HepG2 (cell line): ENCODE data around the gene PLIN4. TPM values are rescaled to one million over a fixed set of nuclear protein-coding genes. Genes with fewer than 3 reads are reported as not detected.

Experiments used
- ATF7 ChIP-seq, 2 experiments: fragments of 450-650 bp in 1 of 2; sonication (generic) in 1 of 2; formaldehyde crosslinking in 1 of 2; IDR thresholded peaks; 2 replicates each; pipeline versions ENCODE4 v1.4.0 to v1.6.1; 2016 to 2020; ENCODE audit warnings: antibody characterized with exemption in 1 of 2, mild to moderate bottlenecking in 1 of 2, missing genetic modification reagents in 1 of 2
- HDAC2 ChIP-seq: sonication (generic); formaldehyde crosslinking; IDR thresholded peaks from 2 replicates; pipeline ENCODE4 v1.4.0; 2020; ENCODE audit warnings: missing genetic modification reagents
- KLF12 ChIP-seq: sonication (generic); formaldehyde crosslinking; IDR thresholded peaks from 2 replicates; pipeline ENCODE4 v1.4.0; 2020; ENCODE audit warnings: missing genetic modification reagents, borderline replicate concordance
- NCOA1 ChIP-seq: sonication (generic); formaldehyde crosslinking; IDR thresholded peaks from 2 replicates; pipeline ENCODE4 v1.9.0; 2021; ENCODE audit warnings: missing genetic modification reagents
- NR3C1 ChIP-seq: sonication (generic); formaldehyde crosslinking; IDR thresholded peaks from 2 replicates; pipeline ENCODE4 v1.4.0; 2020; ENCODE audit warnings: missing genetic modification reagents
- PAX8 ChIP-seq: sonication (generic); formaldehyde crosslinking; IDR thresholded peaks from 2 replicates; pipeline ENCODE4 v1.8.0; 2022; ENCODE audit warnings: mild to moderate bottlenecking, missing genetic modification reagents, borderline replicate concordance
- RBAK ChIP-seq: sonication (generic); formaldehyde crosslinking; IDR thresholded peaks from 2 replicates; pipeline ENCODE4 v1.5.1; 2020; ENCODE audit warnings: mild to moderate bottlenecking, missing genetic modification reagents
- RFX3 ChIP-seq: IDR thresholded peaks from 2 replicates; pipeline ENCODE4 v1.6.1; 2016; ENCODE audit warnings: missing biosample characterization, missing genetic modification reagents
- TSC22D2 ChIP-seq: sonication (generic); formaldehyde crosslinking; IDR thresholded peaks from 2 replicates; pipeline ENCODE4 v1.5.1; 2020; ENCODE audit warnings: missing genetic modification reagents, mild to moderate bottlenecking, borderline replicate concordance
- ZFP36L1 ChIP-seq: sonication (generic); formaldehyde crosslinking; IDR thresholded peaks from 2 replicates; pipeline ENCODE4 v1.8.0; 2022; ENCODE audit warnings: mild to moderate bottlenecking, missing genetic modification reagents, moderate library complexity
- ZNF552 ChIP-seq: sonication (generic); formaldehyde crosslinking; IDR thresholded peaks from 2 replicates; pipeline ENCODE4 v1.9.0; 2022; ENCODE audit warnings: missing genetic modification reagents, mild to moderate bottlenecking, borderline replicate concordance
- ZNF589 ChIP-seq: sonication (generic); formaldehyde crosslinking; conservative IDR thresholded peaks from 2 replicates; pipeline ENCODE4 v1.8.0; 2022; ENCODE audit warnings: mild to moderate bottlenecking, moderate library complexity, missing genetic modification reagents
- ZNF614 ChIP-seq: IDR thresholded peaks from 2 replicates; pipeline ENCODE4 v1.6.1; 2018; ENCODE audit warnings: missing biosample characterization, missing genetic modification reagents, inconsistent platforms, borderline replicate concordance
- ZNF709 ChIP-seq: sonication (generic); formaldehyde crosslinking; IDR thresholded peaks from 2 replicates; pipeline ENCODE4 v1.5.0; 2020; ENCODE audit warnings: mild to moderate bottlenecking, missing genetic modification reagents
- polyA plus RNA-seq, 8 experiments: library from polyadenylated mRNA; depleted of rRNA in 3 of 8; stranded (reverse) in 7 of 8; unstranded in 1 of 8; fragments of >200 nt; fragmentation: Illumina TruSeq in 4 of 8; extraction: Trizol in 4 of 8; gene quantifications; 2 replicates each; pipeline versions ENCODE4 v1.2.1 to v1.2.3, GENCODE V29; 2011 to 2016; ENCODE audit warnings: low read depth in 4 of 8, missing spikeins in 1 of 8, mixed read lengths in 1 of 8; ENCODE audit not compliant: insufficient read depth in 1 of 8
- total RNA-seq, 5 experiments: library from RNA; depleted of rRNA; stranded (reverse); fragments of >200 nt; fragmentation: Illumina TruSeq; extraction: Trizol; gene quantifications; 2 replicates each; pipeline ENCODE4 v1.2.3, GENCODE V29; 2016; ENCODE audit warnings: low read depth in 1 of 5
- TF ChIP-seq, protein P1 (sequence below): sonication (generic); formaldehyde crosslinking; IDR thresholded peaks from 2 replicates; pipeline ENCODE4 v1.5.0; 2020; ENCODE audit warnings: mild to moderate bottlenecking, missing genetic modification reagents
- TF ChIP-seq, protein P2 (sequence below): sonication (generic); formaldehyde crosslinking; IDR thresholded peaks from 2 replicates; pipeline ENCODE4 v1.5.0; 2020; ENCODE audit warnings: missing genetic modification reagents, mild to moderate bottlenecking, borderline replicate concordance
- TF ChIP-seq, protein P3 (sequence below): sonication (generic); formaldehyde crosslinking; IDR thresholded peaks from 2 replicates; pipeline ENCODE4 v1.5.1; 2020; ENCODE audit warnings: mild to moderate bottlenecking, moderate library complexity, missing genetic modification reagents
- TF ChIP-seq, protein P4 (sequence below): sonication (generic); formaldehyde crosslinking; IDR thresholded peaks from 2 replicates; pipeline ENCODE4 v1.4.0; 2020; ENCODE audit warnings: mild to moderate bottlenecking, low read depth, missing genetic modification reagents
- TF ChIP-seq, protein P5 (sequence below): sonication (generic); formaldehyde crosslinking; IDR thresholded peaks from 2 replicates; pipeline ENCODE4 v1.8.0; 2023; ENCODE audit warnings: mild to moderate bottlenecking, missing genetic modification reagents

PLIN4 gene
- total and polyA plus RNA-seq, 2 of the 13 experiments (the other 11 are each of a cell fraction or from before 2014, with no cell fraction given): 1.1 to 1.3 TPM

DNA sequence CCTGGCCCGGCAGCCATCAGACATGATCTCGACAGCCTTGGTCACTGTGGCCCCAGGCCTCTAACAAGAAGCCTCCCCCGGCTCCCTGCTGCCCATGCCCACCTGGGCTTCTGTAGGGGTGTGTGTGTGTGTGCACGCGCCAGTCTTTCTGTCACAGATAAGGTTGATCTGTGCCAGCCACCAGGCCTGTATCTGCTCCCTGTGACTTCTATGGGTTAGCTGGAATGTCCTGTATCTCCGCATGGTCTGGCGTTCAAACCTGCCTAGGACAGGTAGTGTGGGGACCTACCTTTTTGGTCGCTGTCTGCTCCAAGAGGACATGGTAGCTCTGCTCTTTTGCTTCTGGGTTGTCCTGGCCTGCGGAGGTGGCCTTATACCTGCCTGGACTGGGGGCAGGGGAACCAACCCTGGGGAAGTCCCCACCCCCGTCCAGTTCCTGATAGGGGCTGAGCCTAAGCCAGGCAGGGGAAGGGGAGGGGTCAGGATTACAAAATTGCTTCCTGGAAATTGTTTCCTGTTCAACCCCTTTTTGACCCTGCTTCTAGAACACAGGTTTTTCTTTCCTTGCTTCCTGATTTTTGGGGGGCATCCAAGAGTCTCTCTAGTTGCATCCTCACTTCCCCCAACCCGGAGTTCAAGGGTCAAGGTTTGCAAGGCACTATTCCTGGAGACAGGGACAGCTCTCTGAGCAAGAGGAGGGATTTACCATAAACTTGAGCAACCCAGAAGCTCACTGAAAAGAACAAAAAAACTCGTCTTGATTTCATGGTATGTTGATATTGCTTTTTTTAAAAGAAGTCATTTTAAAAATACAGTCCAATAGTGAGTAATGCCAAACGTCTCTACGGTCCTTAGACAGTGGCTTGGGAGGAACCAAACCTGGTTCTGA is 21.7 kb upstream of the PLIN4 start, which contains the start of gene LRG1 (continued):
- TF ChIP-seq ZNF614 (CRISPR knock-in tag) (peak; percentile 85; the same call in 1 of the 2 replicates), KLF12 (CRISPR knock-in tag) (no peak), ZNF552 (CRISPR knock-in tag) (no peak), ZNF589 (CRISPR knock-in tag) (no peak), RBAK (CRISPR knock-in tag) (0 out of 2 replicates have a peak, but pooled peaks have one; percentile 31), ATF7 (IDR thresholded peaks at IDR 0.05) (no peak), ATF7 (CRISPR knock-in tag; IDR thresholded peaks at IDR 0.05) (no peak), NCOA1 (CRISPR knock-in tag) (no peak), NR3C1 (no peak), PAX8 (CRISPR knock-in tag) (no peak), ZNF709 (CRISPR knock-in tag) (no peak), HDAC2 (CRISPR knock-in tag) (peak; percentile 63), TSC22D2 (no peak; the same call in 1 of the 2 replicates), RFX3 (CRISPR knock-in tag) (no peak), ZFP36L1 (CRISPR knock-in tag) (peak; percentile 84; the same call in 1 of the 2 replicates)
- TF ChIP-seq, protein P1, sequence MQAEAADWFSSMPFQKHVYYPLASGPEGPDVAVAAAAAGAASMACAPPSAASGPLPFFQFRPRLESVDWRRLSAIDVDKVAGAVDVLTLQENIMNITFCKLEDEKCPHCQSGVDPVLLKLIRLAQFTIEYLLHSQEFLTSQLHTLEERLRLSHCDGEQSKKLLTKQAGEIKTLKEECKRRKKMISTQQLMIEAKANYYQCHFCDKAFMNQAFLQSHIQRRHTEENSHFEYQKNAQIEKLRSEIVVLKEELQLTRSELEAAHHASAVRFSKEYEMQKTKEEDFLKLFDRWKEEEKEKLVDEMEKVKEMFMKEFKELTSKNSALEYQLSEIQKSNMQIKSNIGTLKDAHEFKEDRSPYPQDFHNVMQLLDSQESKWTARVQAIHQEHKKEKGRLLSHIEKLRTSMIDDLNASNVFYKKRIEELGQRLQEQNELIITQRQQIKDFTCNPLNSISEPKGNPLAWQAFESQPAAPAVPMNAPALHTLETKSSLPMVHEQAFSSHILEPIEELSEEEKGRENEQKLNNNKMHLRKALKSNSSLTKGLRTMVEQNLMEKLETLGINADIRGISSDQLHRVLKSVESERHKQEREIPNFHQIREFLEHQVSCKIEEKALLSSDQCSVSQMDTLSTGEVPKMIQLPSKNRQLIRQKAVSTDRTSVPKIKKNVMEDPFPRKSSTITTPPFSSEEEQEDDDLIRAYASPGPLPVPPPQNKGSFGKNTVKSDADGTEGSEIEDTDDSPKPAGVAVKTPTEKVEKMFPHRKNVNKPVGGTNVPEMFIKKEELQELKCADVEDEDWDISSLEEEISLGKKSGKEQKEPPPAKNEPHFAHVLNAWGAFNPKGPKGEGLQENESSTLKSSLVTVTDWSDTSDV: 0 out of 2 replicates have a peak, but pooled peaks have one; percentile 35
- TF ChIP-seq, protein P2, sequence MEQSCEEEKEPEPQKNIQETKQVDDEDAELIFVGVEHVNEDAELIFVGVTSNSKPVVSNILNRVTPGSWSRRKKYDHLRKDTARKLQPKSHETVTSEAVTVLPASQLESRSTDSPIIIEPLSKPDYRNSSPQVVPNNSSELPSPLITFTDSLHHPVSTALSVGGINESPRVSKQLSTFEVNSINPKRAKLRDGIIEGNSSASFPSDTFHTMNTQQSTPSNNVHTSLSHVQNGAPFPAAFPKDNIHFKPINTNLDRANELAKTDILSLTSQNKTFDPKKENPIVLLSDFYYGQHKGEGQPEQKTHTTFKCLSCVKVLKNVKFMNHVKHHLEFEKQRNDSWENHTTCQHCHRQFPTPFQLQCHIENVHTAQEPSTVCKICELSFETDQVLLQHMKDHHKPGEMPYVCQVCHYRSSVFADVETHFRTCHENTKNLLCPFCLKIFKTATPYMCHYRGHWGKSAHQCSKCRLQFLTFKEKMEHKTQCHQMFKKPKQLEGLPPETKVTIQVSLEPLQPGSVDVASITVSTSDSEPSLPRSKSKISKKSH: peak; percentile 74; the same call in 1 of the 2 replicates
- TF ChIP-seq, protein P3, sequence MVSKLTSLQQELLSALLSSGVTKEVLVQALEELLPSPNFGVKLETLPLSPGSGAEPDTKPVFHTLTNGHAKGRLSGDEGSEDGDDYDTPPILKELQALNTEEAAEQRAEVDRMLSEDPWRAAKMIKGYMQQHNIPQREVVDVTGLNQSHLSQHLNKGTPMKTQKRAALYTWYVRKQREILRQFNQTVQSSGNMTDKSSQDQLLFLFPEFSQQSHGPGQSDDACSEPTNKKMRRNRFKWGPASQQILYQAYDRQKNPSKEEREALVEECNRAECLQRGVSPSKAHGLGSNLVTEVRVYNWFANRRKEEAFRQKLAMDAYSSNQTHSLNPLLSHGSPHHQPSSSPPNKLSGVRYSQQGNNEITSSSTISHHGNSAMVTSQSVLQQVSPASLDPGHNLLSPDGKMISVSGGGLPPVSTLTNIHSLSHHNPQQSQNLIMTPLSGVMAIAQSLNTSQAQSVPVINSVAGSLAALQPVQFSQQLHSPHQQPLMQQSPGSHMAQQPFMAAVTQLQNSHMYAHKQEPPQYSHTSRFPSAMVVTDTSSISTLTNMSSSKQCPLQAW (CRISPR knock-in tag): peak; percentile 59
- TF ChIP-seq, protein P4, sequence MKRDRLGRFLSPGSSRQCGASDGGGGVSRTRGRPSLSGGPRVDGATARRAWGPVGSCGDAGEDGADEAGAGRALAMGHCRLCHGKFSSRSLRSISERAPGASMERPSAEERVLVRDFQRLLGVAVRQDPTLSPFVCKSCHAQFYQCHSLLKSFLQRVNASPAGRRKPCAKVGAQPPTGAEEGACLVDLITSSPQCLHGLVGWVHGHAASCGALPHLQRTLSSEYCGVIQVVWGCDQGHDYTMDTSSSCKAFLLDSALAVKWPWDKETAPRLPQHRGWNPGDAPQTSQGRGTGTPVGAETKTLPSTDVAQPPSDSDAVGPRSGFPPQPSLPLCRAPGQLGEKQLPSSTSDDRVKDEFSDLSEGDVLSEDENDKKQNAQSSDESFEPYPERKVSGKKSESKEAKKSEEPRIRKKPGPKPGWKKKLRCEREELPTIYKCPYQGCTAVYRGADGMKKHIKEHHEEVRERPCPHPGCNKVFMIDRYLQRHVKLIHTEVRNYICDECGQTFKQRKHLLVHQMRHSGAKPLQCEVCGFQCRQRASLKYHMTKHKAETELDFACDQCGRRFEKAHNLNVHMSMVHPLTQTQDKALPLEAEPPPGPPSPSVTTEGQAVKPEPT (CRISPR knock-in tag): no peak
- TF ChIP-seq, protein P5, sequence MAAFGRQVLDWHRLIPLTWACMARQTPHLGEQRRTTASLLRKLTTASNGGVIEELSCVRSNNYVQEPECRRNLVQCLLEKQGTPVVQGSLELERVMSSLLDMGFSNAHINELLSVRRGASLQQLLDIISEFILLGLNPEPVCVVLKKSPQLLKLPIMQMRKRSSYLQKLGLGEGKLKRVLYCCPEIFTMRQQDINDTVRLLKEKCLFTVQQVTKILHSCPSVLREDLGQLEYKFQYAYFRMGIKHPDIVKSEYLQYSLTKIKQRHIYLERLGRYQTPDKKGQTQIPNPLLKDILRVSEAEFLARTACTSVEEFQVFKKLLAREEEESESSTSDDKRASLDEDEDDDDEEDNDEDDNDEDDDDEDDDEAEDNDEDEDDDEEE (CRISPR knock-in tag): no peak; the same call in 1 of the 2 replicates
